Activated T-cell treated with anti-CD3 and anti-CD28 coated beads, Interleukin-2, amount 50 U/mL, for 1 hour (primary cell): ENCODE results near the gene CKB.
A peak's percentile ranks its signal among the peaks of the same experiment; 100 is the strongest.

Source experiments
- DNase-seq: peaks from one replicate; pipeline ENCODE4 v3.0.0-alpha.2; 2020

CKB gene

DNA sequence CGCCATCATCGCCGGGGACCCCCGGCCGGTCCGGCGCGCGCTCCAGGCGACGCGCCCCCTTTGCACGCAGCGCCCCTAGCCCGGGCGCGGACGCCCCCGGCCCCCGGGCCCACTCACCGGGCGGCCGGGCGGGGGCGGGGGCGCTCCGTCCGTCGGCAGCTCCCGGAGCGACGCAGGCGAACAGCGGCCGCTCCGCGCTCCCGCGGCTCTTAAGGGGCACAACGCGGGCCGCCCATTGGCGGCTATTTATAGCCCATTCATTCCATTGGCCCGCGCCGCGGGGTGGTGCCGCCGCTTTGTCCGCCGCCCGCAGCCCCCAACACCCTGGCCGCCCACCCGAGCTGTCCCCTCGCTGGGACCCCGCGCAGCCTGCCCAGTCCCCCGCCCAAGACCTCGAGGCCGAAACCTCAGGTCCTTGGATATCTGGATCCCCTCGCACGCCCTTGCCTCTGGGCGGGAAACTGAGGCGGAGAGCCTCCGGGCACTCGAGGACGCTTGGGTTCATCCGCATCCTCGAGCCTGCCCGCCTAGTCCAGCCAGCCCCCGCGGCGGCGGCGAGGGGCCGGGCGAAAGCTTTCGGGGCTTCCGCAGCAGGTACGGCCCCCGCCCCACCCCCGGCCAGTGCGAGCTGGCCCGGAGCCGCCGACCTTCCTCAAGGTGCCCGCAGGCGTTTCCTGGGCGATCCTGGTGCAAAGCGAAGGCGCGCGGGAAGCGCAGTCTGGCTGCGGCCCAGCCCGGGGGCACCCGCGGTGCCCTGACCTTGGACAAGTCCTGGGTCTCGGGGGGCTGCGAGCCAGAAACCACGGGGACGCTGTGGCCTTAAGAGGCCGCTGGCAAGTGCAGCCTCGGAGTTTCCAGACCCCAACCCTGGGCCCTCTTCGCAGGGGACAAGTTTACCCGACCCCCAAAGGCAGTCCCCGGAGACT is at the start of gene CKB:
Gene CKB, minus strand, starts transcription at position 182 of the 926 bp plus-strand sequence. CDS start 337 bp downstream, outside the sequence.
- DNase-seq, result no peak

GRCh38 chr14:103569408-103569807 is 46.8 kb upstream of the CKB start:
- no peak for DNase-seq

- no peak for DNase-seq
Measured at GRCh38 chr14:103568952-103569351, 46.3 kb upstream of the CKB start.

DNA sequence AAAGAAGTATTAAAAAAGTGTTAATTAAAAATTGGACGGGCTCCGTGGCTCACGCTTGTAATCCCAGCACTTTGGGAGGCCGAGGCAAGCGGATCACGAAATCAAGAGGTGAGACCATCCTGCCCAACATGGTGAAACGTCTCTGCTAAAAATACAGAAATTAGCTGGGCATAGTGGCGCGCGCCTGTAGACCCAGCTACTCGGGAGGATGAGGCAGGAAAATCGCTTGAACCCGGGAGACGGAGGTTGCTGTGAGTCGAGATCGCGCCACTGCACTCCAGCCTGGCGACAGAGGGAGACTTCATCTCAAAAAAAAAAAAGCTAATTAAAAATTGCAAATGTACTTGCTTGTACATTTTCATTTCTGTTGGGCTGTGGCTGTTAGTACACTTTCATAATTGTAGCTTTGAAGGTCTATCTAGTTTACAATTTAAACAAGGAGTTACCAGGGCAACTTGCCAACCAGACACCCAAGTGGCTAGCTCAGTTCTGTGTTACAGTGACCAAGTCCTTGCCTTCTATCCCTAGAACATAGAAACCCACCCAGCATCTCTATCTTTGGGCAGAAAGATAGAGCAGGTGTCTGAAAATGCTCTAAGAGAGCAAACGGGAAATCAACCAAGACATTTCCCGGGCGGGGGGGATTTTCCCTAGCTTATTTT is 41.3 kb upstream of the CKB start:
- no peak for DNase-seq

GRCh38 chr14:103563226-103563620 is 40.6 kb upstream of the CKB start:
- DNase-seq, result no peak

DNA sequence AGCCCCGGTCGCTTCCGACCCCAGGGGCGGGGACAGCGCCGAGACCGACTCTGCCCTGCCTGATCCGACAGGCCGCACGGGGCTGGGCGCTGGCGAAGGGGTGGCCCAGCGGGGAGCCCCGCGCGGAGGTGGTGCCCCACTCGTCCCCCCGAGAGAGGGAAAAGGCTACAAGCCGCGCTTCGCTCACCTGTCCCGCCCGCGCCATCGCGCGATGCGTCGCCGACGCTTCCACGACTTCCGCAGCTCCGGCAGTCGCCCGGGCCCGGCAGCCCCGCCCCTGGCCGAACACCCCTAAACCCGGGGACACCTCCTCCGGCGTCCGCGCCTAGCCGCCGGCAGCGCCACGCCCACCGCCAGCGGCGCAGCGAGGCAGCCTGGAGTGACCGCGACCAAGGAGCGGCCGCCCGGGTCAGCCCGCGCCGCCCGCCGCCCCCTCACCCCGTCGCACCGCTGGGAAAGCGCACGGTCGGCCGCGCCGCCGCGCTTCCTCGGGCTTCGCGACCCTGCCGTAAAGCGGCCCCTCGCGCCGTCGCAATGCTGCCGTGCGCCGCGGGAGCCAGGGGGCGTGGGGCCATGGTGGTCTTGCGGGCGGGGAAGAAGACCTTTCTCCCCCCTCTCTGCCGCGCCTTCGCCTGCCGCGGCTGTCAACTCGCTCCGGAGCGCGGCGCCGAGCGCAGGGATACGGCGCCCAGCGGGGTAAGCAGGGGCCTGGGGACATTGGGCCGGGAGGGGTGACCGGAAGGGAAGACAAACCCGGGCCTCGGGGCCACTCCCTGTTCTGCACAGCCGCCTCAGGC is 40.0 kb upstream of the CKB start, which contains the start of the genes BAG5 and COA8:
Gene BAG5, minus strand, starts transcription at position 229 of the 797 bp plus-strand sequence. CDS start 1,493 bp downstream, outside the sequence.
Gene COA8, plus strand, starts transcription at position 532 of the 797 bp plus-strand sequence. Its CDS starts 42 bp downstream, at position 574.
- DNase-seq, result peak; percentile 90

DNA sequence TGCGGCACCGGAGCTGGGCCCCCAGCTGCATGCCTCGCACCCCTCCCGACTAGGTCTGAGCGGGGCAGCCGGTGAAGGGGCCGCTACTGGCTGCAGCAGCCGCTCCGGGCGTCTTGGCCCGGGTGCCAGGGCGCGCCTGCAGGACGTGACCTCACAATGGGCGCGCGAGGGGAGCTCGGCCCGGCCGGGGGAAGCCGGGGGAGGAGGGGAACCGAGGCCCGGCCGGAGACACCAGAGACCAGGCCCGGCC is 39.5 kb upstream of the CKB start:
- no peak for DNase-seq

DNA sequence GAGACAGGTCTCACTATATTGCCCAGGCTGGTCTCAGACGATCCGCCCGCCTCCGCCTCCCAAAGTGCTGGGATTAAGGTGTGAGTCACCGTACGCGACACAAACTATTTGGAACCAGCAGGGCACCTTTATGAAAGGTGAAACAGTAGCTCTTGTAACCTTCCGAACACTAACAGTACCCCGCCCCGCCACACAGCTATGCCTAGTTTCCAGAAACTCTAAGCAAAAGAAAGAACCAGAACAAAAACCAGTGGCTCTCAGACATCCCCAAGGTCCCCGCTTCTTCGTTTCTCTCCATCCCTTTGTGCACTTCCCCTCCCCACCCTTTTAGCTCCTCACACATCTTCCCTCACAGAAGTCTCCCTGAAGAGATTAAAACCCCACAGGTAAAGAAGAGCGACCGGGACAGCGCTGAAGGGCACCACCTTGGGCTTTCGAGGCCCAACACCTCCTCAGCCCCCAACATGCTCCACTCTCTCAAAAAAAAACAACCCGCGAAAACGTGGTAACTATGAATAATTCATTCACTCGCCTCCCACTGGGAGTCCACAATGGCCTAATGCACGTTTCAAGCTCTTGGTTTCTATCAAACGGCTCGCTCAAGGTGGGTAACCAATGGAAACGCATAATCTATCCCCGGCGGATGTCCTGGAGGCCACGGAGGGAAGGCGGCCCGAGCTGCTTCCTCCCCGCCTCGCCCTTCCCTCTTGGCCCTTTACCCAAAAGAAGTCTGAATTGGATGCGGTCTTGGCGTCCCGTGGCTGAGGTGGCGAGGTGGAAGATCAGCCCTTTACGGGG is 39.0 kb upstream of the CKB start:
- no peak for DNase-seq

DNA sequence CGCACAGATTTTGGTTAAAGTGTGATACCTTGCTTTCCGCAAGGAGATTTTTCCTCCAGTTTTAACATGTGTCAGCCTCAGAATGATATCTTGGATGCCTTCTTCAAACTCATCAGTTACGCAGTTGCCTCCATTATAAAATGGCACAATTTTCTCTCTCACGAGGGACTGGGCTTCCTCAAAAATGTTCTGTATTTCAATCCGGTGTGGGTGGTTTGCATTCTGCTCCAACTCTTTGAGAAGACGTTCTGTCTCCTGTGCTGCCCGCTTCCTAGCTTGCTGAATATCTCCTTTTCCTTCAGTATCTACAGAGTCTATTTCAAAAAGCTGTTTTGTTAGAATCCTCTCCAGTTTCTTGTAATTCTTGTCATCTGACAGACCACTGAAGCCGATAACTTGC is 38.1 kb upstream of the CKB start:
- DNase-seq, result no peak

DNA sequence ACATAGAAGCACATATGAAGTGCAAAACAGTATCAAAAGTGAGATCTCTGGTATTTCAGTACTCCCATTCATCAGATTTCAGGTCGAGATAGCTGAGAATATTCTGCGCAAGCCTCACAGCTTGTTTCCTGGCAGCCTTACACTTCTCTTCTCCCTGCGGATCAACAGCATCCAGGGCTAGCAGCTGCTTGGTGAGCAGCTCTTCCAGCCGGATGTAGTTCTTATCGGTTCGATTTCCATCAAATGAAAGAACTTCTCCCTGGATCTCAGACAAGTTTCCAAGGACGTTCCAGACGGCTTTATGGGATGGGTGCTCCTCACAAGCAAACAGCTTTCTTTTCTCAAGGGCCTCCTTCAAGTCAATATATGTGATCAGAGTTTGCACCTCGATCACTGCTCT is 37.1 kb upstream of the CKB start:
- DNase-seq, result no peak

DNA sequence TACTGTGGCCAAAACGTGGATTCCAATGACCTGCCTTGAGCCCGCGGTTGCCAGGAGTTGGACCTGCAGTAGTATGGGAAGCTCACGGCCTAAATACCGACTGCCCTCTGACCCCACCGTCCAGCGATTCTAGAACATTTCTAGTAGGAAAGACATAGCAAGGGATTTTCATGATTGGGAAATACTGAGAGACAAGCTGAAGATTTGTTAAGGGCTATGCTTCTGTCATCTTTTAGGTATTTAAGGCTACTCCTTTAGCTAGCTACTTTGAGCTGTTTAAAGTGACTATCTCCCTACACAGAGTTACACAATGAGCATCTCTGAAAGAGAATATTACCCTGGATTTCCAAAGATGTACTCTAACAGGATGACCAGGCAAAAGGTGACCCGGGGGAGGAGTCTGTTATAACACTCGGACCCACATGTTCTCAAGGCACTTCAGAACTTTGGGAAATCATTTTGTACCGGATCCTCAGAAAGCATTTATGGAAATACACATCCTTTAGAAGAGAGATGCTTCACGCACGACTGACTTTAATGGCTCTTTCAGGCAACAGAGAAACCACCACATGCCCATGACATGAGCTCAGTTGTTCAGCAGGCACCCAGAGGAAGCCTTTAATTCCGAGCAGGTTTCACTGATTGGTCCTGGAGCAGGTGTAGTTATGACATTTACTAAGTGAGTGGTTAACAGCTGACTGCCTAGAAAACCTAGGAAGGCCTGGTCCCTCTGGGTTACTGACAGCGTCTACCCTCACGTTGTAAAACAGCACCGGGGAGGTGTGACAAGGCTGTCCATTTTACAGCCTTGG is 35.6 kb upstream of the CKB start:
- DNase-seq, result no peak

- DNase-seq, result no peak
Measured at GRCh38 chr14:103556946-103557758, 34.5 kb upstream of the CKB start.

DNA sequence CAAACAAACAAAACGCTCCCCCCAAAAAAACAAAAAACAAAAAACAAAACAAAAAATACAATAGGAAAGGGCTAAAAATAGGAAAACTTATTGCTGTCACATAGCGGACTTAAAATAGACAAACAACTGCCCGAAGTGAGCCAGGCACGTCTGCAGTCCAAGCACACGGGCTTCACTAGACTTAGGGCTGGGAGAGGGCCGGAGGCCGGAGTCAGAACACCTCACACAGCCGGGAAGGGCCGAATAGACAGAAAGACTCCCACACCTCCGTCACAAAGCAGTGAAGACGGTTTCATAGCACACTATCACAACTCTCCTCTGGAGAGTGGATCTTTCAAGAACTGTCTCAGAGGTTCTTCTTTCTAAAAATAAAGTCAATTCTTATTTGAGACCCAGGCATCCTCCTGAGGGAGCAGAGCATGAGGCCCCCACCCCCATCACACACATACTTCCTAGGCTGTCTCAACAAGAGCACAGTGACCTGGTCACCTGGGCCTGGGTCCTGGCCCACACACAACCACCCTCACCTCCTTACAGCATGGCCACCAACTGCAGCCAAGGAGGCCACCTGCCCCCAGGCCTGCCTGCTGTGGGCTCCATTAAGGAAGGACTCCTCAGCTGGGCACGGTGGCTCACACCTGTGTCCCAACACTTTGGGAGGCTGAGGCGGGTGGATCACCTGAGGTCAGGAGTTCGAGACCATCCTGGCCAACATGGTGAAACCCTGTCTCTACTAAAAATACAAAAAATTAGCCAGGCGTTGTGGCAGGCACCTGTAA is 33.1 kb upstream of the CKB start:
- DNase-seq, result no peak

DNA sequence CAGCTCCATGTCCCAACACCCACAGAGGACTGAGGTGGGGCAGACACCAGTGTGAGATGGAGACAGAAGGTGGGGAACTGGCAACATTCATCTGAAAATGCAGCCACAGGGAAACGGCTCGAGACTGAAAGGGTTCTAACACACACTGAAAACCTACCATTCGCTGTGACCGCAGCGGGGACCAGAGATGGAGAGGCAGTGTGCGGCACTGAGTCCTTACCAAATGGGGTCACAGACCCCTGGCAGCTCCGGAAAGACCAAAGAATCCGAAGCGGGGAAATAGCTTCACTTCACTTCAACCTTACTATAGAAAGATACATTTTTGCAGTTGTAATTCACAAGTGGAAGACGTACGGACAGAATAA is 30.2 kb upstream of the CKB start:
- no peak for DNase-seq

GRCh38 chr14:103552011-103552845 is 29.6 kb upstream of the CKB start:
- DNase-seq, result no peak

GRCh38 chr14:103551338-103551762 is 28.7 kb upstream of the CKB start:
- no peak for DNase-seq

DNA sequence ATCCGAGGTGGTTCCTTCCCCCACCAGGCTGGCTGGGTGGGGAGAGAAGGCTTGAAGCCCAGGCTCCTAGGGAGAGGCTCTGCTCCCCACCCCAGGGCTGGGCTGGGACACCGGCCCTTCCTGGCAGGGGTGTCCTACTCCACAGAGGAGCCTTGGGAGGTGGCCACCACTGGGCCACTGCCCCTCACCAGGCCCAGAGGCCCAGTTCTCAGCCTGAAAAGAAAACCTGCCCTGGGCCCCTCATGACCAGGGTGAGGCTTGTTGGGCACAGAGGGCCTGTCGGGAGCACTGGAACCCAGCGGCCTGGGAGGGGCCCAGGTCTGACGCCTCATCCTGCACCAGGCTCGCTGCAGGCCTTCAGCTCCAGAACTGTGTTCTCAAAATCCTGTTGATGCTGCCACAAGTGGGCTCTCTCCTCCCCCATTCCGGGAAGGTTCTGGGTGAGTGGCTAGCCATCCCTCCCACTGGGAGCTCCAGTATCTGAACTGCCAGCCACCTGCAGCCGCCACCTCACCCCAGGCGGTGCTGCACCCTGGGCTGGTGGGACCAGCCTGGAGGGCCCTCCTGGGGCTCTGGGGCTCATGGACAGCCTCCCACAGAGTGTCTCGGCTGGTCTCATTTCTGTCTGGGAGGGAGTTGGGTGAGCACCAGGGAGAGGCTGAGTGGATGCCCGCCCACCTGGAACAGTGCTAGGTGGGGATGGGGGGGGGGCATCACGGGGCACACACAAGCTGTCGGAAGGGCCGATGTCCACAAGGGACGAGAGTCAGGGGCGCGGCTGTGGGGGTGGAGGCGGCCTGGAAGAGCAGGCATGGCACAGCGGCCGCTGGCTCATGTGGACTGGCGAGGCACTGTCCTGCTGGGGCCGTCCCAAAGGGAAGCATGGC is 28.1 kb upstream of the CKB start:
- DNase-seq, result no peak
